HG02642 (cell line): ENCODE results near the gene CELA1.

ENCODE experiments used
- ATAC-seq: cut with Tn5 transposase; IDR thresholded peaks from one replicate; pipeline ENCODE4 v1.9.1; 2021; ENCODE audit warnings: mild to moderate bottlenecking; ENCODE audit not compliant: unreplicated experiment, poor library complexity

The CELA1 gene

GRCh38 chr12:51346581-51346980, at the start of gene CELA1:
TSS of gene CELA1 (minus strand) at chr12:51346679. CDS start at chr12:51346638, 41 bp downstream.
- no peak for ATAC-seq

GRCh38 chr12:51395283-51396230, 49.1 kb upstream of the CELA1 start:
- ATAC-seq, result peak; percentile 37

- no peak for ATAC-seq
These were observed 47.4 kb upstream of the CELA1 start for GRCh38 chr12:51393676-51394545.

- peak; percentile 22 for ATAC-seq
These were observed 46.2 kb upstream of the CELA1 start for GRCh38 chr12:51392556-51393237.

GRCh38 chr12:51391283-51392123, 45.0 kb upstream of the CELA1 start, which contains the start of gene GALNT6:
TSS of gene GALNT6 (minus strand) at chr12:51391406. CDS start at chr12:51379781, 11,625 bp downstream.
- peak; percentile 57 for ATAC-seq

GRCh38 chr12:51390891-51391282, 44.4 kb upstream of the CELA1 start:
- ATAC-seq, result no peak

GRCh38 chr12:51390457-51390856, 44.0 kb upstream of the CELA1 start:
- ATAC-seq, result no peak

- no peak for ATAC-seq
These were observed 43.0 kb upstream of the CELA1 start for GRCh38 chr12:51389302-51389999.

GRCh38 chr12:51388846-51389245, 42.4 kb upstream of the CELA1 start:
- ATAC-seq, result no peak

GRCh38 chr12:51388069-51388799, 41.8 kb upstream of the CELA1 start:
- no peak for ATAC-seq

- no peak for ATAC-seq
These were observed 39.9 kb upstream of the CELA1 start for GRCh38 chr12:51386351-51386750.

GRCh38 chr12:51383269-51383905, 36.9 kb upstream of the CELA1 start:
- ATAC-seq, result no peak

GRCh38 chr12:51382173-51382572, 35.7 kb upstream of the CELA1 start:
- no peak for ATAC-seq

GRCh38 chr12:51381226-51382079, 35.0 kb upstream of the CELA1 start:
- ATAC-seq, result no peak

GRCh38 chr12:51379571-51379970, 33.1 kb upstream of the CELA1 start:
- ATAC-seq, result no peak

- ATAC-seq, result no peak
These were observed 32.3 kb upstream of the CELA1 start for GRCh38 chr12:51378749-51379148.
